HG03135 (cell line): ENCODE measurements around the gene ZNF217.
"Not testable (repeated sequence)": the region's sequence is repeated elsewhere in the genome, so short reads cannot be mapped to it uniquely, and the experiment has no call there.

ENCODE experiments used
- ATAC-seq: cut with Tn5 transposase; IDR thresholded peaks from one replicate; pipeline ENCODE4 v1.9.1; 2021; ENCODE audit warnings: mild to moderate bottlenecking, moderate library complexity; ENCODE audit not compliant: unreplicated experiment

The ZNF217 gene

DNA sequence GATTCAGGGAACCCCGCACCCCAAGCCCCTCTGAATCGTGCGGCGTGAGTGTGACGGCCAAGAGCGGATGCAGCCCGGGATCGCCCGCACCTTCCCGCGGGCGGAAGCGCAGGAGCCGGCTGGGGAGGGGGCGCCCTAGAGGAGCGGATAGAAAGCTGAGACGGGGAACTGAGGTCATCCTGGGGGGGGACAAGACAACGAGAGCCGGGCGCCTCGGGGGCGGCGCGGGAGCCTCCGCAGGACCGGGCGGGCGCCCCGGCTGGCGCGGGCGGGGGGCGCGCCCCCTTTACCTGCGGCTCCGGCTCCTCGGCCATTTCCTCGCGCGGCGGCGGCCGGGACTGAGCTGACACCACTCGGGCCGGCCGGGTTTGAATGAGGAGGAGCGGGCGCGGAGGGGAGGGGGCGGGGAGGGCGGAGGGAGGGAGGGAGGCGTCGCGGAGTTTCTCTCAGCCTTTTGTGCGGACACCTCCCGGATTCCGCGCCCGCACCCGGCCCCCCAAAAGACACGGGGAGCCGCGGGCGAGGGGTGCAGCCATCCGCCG is at the start of gene ZNF217:
TSS of gene ZNF217 (minus strand) at position 374 of the 542 bp plus-strand sequence. CDS start 11,013 bp downstream, outside the sequence.
- peak; percentile 30 for ATAC-seq

DNA sequence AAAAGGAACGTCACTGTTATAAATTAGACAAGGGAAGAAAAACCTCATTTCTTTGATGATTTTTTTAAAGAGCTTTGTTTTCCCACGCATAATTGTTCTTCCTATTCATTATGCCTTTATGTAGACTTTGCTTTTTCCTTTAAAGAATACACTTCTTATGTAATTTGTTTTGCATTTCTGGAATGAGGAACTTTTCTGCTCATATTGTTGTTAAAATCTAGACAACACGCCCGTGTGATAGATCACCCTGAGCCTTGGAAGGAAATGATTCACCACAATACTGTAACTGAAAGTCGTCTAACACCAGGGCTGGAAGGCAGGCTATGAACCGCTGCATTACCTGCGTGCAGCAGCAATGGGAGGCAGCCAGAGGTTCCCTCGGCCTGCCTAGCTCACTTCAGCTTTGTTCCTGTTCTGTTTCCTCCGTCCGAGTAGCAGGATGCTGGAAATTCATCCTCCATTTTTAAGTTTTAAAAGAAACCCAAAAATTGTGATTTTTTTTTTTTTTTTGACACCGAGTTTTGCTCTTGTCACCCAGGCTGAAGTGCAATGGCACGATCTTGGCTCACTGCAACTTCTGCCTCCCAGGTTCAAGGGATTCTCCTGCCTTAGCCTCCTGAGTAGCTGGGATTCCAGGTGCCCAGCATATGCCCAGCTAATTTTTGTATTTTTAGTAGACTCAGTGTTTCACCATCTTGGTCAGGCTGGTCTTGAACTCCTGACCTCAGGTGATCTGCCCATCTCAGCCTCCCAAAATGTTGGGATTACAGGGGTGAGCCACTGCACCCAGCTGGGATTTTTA is 49.6 kb upstream of the ZNF217 start:
- ATAC-seq, result peak; percentile 94

DNA sequence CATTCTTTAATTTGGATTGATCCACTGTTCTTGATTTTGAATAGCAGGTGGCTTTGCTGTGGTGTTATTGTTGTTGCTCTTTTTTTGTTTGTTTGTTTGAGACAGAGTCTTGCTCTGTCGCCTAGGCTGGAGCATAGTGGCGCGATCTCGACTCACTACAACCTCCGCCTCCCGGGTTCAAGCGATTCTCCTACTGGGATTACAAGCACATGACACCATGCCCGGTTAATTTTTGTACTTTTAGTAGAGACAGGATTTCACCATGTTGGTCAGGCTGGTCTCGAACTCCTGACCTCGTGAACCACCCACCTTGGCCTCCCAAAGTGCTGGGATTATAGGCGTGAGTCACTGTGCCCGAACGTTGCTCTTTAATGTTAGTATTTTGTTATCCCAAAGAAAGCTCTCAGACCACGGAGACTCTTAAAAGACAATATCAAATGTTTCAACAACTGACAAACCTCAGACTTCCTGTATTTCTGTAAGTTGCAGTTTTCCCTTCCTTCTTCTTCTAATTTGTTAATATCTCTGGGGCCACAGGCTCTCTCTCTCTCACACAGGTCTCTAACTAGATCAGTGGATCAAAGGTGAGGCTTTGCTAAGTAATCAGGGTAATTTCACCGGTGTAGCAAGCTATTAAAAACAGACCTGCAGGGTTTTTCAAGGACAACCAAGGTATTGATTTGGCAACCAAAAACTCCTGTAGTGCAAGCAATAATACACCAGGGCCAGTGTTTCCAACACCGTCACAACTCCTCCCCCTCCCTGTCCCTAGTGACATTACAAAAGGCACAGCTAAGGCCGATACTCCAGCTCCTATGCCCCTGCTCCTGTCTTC is 48.8 kb upstream of the ZNF217 start:
- ATAC-seq, result peak; percentile 52

DNA sequence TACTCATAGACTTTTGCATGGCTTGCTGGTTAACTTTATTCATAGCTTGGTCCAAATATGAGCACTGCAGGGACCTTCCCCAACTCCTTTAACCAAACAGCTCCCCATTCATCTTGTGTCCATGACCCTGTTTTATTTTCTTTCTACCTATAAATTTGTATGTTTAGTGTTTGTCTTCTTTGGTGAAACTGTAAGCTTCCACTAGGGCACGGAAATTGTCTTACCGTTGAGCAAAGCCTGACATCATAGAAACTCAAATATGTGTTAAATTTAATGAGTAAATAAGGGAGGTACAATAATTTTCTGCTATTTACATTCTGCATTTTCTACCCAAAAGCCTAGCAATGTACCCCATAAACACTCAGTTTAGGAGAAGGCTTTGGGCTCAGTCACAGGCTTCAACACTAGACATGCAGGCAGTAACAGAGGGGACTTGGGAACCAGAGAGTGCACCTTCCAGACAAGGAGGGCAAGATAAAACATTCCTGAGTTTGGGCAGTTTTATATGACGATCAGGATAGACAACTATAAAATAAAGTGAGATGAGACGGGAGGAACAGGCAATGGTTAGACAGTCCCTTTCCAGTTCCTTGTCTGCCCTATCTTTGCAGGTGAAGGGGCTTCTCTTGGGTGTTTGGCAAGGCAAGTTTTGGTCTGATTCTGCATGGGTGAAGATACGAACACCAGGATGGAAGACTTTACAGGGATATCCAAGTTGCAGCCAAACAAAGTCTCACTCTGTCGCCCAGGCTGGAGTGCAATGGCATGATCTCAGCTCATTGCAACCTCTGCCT is 46.2 kb upstream of the ZNF217 start:
- no peak for ATAC-seq

DNA sequence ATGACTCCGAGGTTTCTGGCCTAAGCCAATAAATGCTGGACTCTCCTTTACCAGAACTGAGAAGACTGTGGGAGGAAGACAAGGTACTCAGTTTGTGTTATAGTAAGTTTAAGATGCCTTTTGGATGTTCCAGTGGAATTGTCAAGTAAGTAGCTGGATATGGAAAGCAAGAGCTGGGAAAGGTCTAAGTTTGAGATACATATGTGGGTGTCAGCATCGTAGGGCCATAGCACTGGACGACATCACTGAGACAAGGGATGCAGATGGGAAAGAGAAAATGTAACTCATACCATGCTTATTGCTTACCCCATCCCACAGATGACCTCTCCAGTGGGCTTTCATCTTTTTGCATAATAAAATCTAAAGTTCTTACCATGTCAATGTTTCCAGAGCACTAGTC is 45.5 kb upstream of the ZNF217 start:
- no peak for ATAC-seq

DNA sequence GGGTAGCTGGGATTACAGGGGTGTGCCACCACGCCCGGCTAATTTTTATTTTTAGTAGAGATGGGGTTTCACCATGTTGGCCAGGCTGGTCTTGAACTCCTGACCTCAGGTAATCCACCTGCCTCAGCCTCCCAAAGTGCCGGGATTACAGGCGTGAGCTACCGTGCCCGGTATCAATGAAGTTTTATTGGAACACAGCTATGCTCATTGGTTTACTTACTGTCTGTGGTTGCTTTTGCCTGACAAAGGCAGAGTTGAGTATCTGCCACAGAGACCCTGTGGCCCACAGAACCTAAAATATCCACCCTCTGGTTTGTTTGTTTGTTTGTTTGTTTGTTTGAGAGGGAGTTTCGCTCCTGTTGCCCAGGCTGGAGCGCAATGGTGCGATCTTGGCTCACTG is 43.7 kb upstream of the ZNF217 start:
- ATAC-seq, result not testable (repeated sequence)

DNA sequence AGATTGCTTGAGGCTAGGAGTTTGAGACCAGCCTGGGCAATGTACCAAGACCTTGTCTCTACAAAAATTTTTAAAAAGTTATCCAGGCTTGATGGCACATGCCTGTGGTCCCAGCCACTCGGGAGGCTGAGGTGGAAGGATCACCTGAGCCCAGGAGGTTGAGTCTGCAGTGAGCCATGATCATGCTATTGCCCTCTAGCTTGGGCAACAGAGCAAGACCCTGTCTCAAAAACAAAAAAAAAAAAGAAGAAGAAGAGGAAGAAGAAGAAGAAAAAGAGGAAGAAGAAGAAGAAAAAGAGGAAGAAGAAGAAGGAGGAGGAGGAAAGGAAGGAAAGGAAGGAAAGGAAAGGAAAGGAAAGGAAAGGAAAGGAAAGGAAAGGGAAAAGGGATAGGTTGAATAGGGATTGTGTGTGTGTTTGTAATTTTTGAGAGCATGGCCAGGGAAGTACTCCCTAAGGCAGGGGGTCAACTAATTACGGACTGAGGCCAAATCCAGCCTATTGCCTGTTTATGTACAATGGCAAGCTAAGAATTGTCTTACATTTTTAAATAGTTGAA is 43.0 kb upstream of the ZNF217 start:
- no peak for ATAC-seq

DNA sequence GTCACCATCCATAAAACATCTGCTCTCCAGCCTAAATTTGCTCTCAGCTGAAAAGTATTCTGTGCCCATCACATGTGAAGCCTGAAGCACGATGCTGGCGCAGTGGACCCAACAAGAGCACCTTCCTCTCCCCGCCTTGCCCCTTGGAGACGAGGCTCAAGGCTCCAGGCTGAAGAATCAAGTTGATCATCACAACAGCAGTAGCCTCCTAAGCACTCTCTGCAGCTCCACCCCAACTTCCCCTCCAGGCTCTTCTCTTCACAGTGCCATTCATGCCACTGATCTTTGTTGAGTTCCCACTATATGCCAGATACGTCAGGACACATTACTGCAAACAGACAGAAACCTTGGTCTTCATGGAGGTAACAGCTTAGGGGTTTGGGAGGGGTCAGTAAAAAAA is 41.6 kb upstream of the ZNF217 start:
- ATAC-seq, result no peak

DNA sequence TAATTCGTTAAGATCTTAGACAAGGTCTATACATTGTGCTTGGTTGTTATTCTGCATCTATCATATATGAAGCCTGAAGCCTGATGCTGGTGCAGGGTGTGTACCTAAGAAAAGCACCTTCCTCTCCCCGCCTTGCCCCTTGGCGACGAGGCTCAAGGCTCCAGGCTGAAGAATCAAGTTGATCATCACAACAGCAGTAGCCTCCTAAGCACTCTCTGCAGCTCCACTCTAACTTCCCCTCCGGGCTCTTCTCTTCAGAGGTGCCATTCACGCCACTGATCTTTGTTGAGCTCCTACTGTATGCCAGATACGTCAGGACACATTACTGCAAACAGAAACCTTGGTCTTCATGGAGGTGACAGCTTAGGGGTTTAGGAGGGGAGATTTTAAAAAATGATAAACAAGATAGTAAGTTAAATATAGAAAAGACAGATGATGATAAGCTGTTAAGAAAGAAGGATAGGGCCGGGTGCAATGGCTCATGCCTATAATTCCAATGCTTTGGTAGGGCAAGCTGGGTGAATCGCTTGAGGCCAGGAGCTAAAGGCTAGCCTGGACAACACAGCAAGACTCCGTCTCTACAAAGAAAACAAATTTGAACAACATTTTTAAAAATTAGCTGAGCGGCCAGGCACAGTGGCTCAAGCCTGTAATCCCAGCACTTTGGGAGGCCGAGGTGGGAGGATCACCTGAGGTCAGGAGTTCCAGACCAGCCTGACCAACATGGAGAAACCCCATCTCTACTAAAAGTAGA is 38.4 kb upstream of the ZNF217 start:
- ATAC-seq, result no peak

DNA sequence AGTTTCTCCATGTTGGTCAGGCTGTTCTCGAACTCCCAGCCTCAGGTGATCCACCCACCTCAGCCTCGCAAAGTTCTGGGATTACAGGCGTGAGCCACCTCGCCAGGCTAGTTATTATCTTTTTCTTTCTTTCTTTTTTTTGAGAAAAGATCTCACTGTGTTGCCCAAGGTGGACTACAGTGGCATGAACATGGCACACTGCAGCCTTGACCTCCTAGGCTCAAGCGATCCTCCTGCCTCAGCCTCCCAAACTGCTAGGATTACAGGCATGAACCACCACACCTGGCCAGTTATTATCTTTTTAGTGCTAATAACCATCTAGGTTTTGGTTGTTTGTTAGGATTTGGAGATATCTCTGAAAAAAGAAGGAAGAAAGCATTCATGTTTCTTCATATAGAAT is 35.8 kb upstream of the ZNF217 start:
- no peak for ATAC-seq

DNA sequence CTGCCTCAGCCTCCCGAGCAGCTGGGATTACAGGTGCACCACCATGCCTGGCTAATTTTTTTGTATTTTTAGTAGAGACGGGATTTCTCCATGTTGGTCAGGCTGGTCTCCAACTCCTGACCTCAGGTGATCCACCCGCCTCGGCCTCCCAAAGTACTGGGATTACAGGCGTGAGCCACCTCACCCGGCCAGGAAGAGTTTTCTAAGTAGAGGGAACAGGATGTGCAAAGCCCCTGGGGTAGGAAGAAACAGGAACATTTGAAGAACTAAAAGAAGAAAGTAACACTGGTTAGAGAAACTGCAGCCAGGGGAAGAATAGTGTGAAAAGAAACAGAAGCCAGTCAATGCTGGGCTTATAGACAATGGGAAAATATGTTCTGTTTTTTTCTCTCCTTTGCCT is 35.1 kb upstream of the ZNF217 start:
- not testable (repeated sequence) for ATAC-seq

DNA sequence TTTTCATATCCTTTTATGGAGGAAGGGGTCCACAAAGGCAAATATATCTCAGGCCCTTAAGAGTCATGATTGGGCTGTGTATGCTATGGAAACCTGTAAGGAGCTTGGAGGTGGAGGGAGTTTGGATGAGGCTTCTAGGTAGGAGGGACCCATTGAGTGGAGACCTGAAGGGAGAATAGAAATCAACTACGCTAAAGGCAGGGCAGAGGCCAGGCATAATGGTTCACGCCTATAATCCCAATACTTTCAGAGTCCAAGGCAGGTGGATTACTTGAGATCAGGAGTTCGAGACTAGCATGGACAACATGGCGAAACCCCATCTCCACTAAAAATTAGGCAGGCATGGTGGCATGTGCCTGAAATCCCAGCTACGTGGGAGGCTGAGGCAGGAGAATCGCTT is 34.4 kb upstream of the ZNF217 start:
- ATAC-seq, result no peak

DNA sequence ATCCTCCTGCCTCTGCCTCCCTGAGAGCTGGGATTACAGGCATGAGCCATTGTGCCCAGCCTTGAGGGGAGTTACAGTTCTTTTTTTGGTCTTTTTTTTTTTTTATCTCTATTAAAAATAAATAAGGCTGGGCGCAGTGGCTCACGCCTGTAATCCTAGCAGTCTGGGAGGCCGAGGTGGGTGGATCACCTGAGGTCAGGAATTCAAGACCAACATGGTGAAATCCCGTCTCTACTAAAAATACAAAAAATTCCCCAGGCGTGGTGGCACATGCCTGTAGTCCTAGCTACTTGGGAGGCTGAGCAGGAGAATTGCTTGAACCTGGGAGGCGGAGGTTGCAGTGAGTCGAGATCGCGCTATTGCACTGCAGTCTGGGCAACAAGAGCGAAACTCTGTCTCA is 33.4 kb upstream of the ZNF217 start:
- ATAC-seq, result not testable (repeated sequence)

DNA sequence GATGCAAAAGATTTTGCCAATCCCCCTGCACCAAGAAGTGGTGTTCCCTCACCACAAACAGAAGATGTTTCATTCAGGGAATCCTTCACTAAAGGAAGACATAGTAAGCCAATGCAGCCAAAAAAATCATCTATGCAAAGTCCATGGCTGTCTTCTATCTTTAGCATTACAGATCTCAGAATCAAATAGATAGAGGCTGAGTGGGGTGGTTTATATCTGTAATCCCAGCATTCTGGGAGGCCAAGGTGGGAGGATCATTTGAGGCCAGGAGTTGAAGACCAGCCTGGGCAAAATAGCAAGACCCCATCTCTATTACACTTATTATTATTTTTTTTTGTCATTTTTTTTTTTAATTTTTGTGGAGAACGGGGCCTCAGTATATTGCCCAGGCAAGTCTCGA is 32.9 kb upstream of the ZNF217 start:
- no peak for ATAC-seq

DNA sequence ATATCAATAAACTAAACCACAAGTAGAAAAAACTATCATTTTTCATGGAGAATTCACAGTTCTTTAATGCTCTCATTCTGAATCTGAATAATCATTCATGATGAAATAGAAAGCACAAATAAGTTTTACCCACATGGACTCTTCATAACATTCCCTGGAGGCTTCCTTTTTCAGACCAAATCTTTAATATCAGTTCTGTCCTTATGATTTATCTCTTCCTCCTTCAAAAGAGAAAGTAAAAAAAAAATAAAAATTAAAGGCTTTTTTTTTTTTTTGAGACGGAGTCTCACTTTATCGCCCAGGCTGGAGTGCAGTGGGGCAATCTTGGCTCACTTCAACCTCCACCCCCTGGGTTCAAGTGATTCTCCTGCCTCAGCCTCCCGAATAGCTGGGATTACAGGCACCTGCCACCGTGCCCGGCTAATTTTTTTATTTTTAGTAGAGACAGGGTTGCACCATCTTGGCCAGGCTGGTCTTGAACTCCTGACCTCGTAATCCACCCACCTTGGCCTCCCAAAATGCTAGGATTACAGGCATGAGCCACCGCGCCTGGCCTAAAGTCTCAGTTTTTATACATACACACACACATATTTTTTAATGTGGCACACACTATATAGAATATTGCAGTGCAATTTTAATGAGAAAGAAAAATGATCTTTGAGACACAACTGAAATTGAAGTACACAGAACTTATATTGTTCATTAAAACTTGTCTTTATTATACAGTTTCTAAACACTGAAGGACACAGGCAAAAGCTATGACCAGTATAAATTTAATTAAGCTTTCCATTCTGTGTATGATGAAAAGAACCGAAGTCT is 31.9 kb upstream of the ZNF217 start:
- no peak for ATAC-seq

DNA sequence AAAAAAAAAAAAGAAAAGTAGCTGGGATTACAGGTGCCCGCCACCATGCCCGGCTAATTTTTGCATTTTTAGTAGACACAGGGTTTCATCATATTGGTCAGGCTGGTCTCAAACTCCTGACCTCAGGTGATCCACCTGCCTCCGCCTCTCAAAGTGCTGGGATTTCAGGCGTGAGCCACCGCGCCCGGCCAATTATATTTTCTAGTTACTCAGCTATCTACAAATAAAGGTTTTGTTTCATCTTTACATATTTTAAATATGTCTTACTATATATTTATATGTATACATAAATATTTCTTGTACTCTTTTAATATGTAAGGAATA is 31.2 kb upstream of the ZNF217 start:
- not testable (repeated sequence) for ATAC-seq

DNA sequence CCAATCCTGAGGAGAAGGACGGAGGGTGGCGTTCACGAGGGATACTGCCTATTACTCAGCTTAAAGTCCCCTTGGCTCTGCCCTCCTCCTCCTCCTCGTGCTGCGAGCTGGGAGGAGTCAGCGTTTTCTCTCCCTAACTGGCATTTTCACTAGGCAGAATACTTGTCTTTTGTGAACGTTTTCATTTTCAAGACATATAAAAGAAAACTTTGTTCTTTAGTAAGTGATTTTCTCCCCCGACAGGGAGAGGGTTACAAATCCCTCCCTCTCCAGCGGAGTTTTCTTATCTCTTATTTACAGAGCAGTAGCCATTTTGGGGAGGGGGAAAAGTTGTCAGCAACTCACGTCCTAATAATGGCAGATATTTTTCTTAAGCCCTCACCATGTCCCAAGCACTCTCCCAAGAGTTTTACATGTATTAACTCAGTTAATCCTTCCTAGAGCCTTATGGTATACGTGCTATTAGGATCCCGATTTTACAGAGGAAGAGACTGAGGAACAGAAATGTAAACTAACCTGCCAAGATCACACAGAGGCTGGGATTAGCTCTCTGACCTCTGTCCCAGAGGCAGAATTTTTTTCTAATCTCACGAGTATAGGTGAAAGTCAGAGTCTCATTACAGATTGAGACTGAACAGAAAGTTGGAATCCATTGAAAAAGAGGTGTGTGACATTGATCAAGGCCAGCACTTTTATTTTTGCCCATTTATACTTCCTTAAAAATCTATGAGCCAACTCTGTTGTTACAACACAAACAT is 30.0 kb upstream of the ZNF217 start:
- ATAC-seq, result no peak

DNA sequence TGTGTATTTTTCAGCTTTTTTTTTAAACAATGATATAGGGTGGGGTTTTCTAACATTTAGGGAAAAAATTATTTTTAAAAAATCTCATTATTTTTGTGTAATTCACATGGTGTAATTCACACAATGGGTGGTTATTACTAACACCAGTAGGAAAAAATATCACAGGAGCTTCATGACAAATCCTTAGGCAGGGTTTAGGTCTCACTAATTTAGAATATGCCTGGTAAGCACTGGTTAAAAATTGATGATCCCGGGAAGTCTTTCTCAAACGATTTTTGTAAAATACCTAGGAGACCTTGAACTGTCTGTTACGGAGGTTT is 29.5 kb upstream of the ZNF217 start:
- ATAC-seq, result no peak
